Urothelium cell line (cell line): ENCODE measurements around the gene NUFIP1.
"Not testable (repeated sequence)": the region's sequence is repeated elsewhere in the genome, so short reads cannot be mapped to it uniquely, and the experiment has no call there.

Experiments
- DNase-seq: peaks from one replicate; pipeline ENCODE4 v3.0.0; 2011; ENCODE audit warnings: low spot score, mixed read lengths
- FAIRE-seq: peaks from 2 replicates; lab custom pipeline; 2011; peaks lifted over from hg19 to GRCh38; lab: Jason Lieb, UNC

The NUFIP1 gene

GRCh38 chr13:44921931-44922758, 67.1 kb downstream of the NUFIP1 start:
- FAIRE-seq (no peak), DNase-seq (peak; percentile 33)

GRCh38 chr13:44921246-44921877, 67.9 kb downstream of the NUFIP1 start:
- DNase-seq (no peak), FAIRE-seq (no peak)

- DNase-seq (no peak), FAIRE-seq (no peak)
Observed at GRCh38 chr13:44920013-44920412, 69.3 kb downstream of the NUFIP1 start.

GRCh38 chr13:44919104-44919804, 70.0 kb downstream of the NUFIP1 start:
- FAIRE-seq (no peak), DNase-seq (no peak)

GRCh38 chr13:44918326-44919103, 70.8 kb downstream of the NUFIP1 start:
- DNase-seq (peak; percentile 81), FAIRE-seq (peak; percentile 50)

GRCh38 chr13:44917589-44918325, 71.5 kb downstream of the NUFIP1 start:
- no peak for FAIRE-seq
- peak; percentile 76 for DNase-seq

- no peak for DNase-seq
- no peak for FAIRE-seq
Observed at GRCh38 chr13:44912278-44913016, 76.8 kb downstream of the NUFIP1 start.

GRCh38 chr13:44908712-44909111, 80.6 kb downstream of the NUFIP1 start:
- no peak for FAIRE-seq
- no peak for DNase-seq

GRCh38 chr13:44908266-44908665, 81.0 kb downstream of the NUFIP1 start:
- no peak for FAIRE-seq
- DNase-seq, result no peak

GRCh38 chr13:44906713-44907112, 82.6 kb downstream of the NUFIP1 start:
- FAIRE-seq (no peak), DNase-seq (no peak)

- no peak for DNase-seq
- FAIRE-seq, result no peak
Observed at GRCh38 chr13:44906230-44906629, 83.0 kb downstream of the NUFIP1 start.

GRCh38 chr13:44905556-44905955, 83.7 kb downstream of the NUFIP1 start:
- no peak for FAIRE-seq
- no peak for DNase-seq

GRCh38 chr13:44904967-44905366, 84.3 kb downstream of the NUFIP1 start:
- DNase-seq, result peak; percentile 67

GRCh38 chr13:44903574-44903985, 85.7 kb downstream of the NUFIP1 start:
- FAIRE-seq, result no peak
- DNase-seq, result no peak

More at GRCh38 chr13:44904967-44905366, 84.3 kb downstream of the NUFIP1 start:
- FAIRE-seq, result no peak

- no peak for FAIRE-seq
- DNase-seq, result no peak
Observed at GRCh38 chr13:44902738-44903137, 86.5 kb downstream of the NUFIP1 start.

- DNase-seq, result no peak
- FAIRE-seq, result no peak
Observed at GRCh38 chr13:44899967-44900366, 89.3 kb downstream of the NUFIP1 start.

- FAIRE-seq, DNase-seq: not testable (repeated sequence)
Observed at GRCh38 chr13:44898308-44898707, 91.0 kb downstream of the NUFIP1 start.

- no peak for FAIRE-seq
Observed at GRCh38 chr13:44895953-44896335, 93.3 kb downstream of the NUFIP1 start.

GRCh38 chr13:44895264-44895952, 93.9 kb downstream of the NUFIP1 start:
- no peak for FAIRE-seq

More at GRCh38 chr13:44895953-44896335, 93.3 kb downstream of the NUFIP1 start:
- no peak for DNase-seq

More at GRCh38 chr13:44895264-44895952, 93.9 kb downstream of the NUFIP1 start:
- no peak for DNase-seq
